ENCODE measurements around the gene UBE2C. TPM values are rescaled to one million over a fixed set of nuclear protein-coding genes. Genes with fewer than 3 reads are reported as not detected.
A peak's percentile ranks its signal among the peaks of the same experiment; 100 is the strongest.

The UBE2C gene
- total and polyA plus RNA-seq, 3 donors from 2014 or later: 21.4 to 36.7 (median 22.0) TPM

GRCh38 chr20:45841407-45842129 lies 29.1 kb downstream of the UBE2C start:
- Histone ChIP-seq H3K27me3 (no peaks in the 10 kb centered on the region), H3K9me3 (no peaks in the 10 kb centered on the region), H3K27ac (peak overlapping the region in 1 of 2 donors; percentile 9), H3K4me1 (peaks cover 22% of the 10 kb centered on the region), H3K36me3 (ENCODE audit: low read depth, missing control alignments) (no peaks in the 10 kb centered on the region), H3K4me3 (no peak overlapping the region)
- intact Hi-C loops (cut with DNase I; ENCODE audit: low total_unique reads): no loop called here
- no peak for TF ChIP-seq CTCF (IDR thresholded peaks at IDR 0.05)
- WGBS, 2 donors: 88 to 97% methylated on average over 10 of the region's 10 CpGs
- DNase-seq: no peak

GRCh38 chr20:45842169-45842812 lies 29.8 kb downstream of the UBE2C start:
- no peaks in the 10 kb centered on the region for H3K36me3 ChIP-seq (ENCODE audit: low read depth, missing control alignments)
- H3K27ac ChIP-seq: peak overlapping the region in 1 of 2 donors; percentile 9
- intact Hi-C loops (cut with DNase I; ENCODE audit: low total_unique reads): no loop called here
- TF ChIP-seq POLR2A (IDR thresholded peaks at IDR 0.05) (no peak), CTCF (IDR thresholded peaks at IDR 0.05) (no peak)
- H3K4me1 ChIP-seq: peaks cover 18% of the 10 kb centered on the region
- peak; percentile 56 for DNase-seq
- H3K9me3 ChIP-seq: no peaks in the 10 kb centered on the region
- H3K4me3 ChIP-seq: no peak overlapping the region
- WGBS, 2 donors: 44 to 53% methylated on average over 4 to 5 of the region's 5 CpGs
- no peaks in the 10 kb centered on the region for H3K27me3 ChIP-seq

- no peaks in the 10 kb centered on the region for H3K27me3 ChIP-seq
- no peak for DNase-seq
- H3K36me3 ChIP-seq (ENCODE audit: low read depth, missing control alignments): no peaks in the 10 kb centered on the region
- intact Hi-C loops (cut with DNase I; ENCODE audit: low total_unique reads): no loop called here
- H3K4me3 ChIP-seq: no peak overlapping the region
- no peak for TF ChIP-seq CTCF (IDR thresholded peaks at IDR 0.05)
- no peak for TF ChIP-seq POLR2A (IDR thresholded peaks at IDR 0.05)
- peaks cover 18% of the 10 kb centered on the region for H3K4me1 ChIP-seq
- H3K27ac ChIP-seq: peak overlapping the region in 1 of 2 donors; percentile 9
- no peaks in the 10 kb centered on the region for H3K9me3 ChIP-seq
- WGBS, 2 donors: 88 to 92% methylated on average over 7 to 14 of the region's 14 CpGs
Measured at GRCh38 chr20:45843506-45843905, 31.1 kb downstream of the UBE2C start.

GRCh38 chr20:45845452-45845851 lies 33.0 kb downstream of the UBE2C start:
- no peaks in the 10 kb centered on the region for H3K27me3 ChIP-seq
- no peak overlapping the region for H3K4me3 ChIP-seq
- peaks cover 18% of the 10 kb centered on the region for H3K4me1 ChIP-seq
- no peaks in the 10 kb centered on the region for H3K36me3 ChIP-seq (ENCODE audit: low read depth, missing control alignments)
- no peak for DNase-seq
- H3K27ac ChIP-seq: no peak overlapping the region
- intact Hi-C loops (cut with DNase I; ENCODE audit: low total_unique reads): no loop called here
- no peaks in the 10 kb centered on the region for H3K9me3 ChIP-seq
- TF ChIP-seq CTCF (IDR thresholded peaks at IDR 0.05) (no peak), POLR2A (IDR thresholded peaks at IDR 0.05) (no peak)

Measured in testis (tissue), 3 donors.